ENCODE results near the gene DNAJC5G. TPM values are rescaled to one million over a fixed set of nuclear protein-coding genes. Genes with fewer than 3 reads are reported as not detected.

Gene DNAJC5G
- total RNA-seq, 1 experiment from 2014 or later = 2.4 TPM

- Histone ChIP-seq H3K9me3 (ENCODE audit: low read depth, low read length, poor library complexity, severe bottlenecking) (no peaks in the 10 kb centered on the region), H3K27ac (ENCODE audit: low read depth, low read length, poor library complexity, severe bottlenecking) (no peak overlapping the region), H3K36me3 (ENCODE audit: insufficient read depth, low read length, poor library complexity, severe bottlenecking) (no peaks in the 10 kb centered on the region), H3K4me3 (ENCODE audit: low read depth, low read length, poor library complexity, severe bottlenecking) (no peak overlapping the region), H3K4me1 (ENCODE audit: insufficient read depth, low read length, poor library complexity, severe bottlenecking) (peaks cover 15% of the 10 kb centered on the region), H3K27me3 (replicated peaks; ENCODE audit: insufficient read depth, low read depth, low read length, poor library complexity) (peaks cover 23% of the 10 kb centered on the region)
- CTCF ChIA-PET = no interaction called here
- no peak for DNase-seq (ENCODE audit: low spot score)
- TF ChIP-seq EZH2 (IDR thresholded peaks at IDR 0.05; ENCODE audit: borderline replicate concordance, low read depth, low read length, poor library complexity, severe bottlenecking) (no peak), CTCF (conservative IDR thresholded peaks at IDR 0.05; ENCODE audit: low read depth, low read length) (no peak)
- no TSS peak for BruUV-seq (replicated peaks)
- POLR2A ChIA-PET (ENCODE audit: low non-redundant PET) = no interaction called here
- intact Hi-C loops (cut with micrococcal nuclease; ENCODE audit: unreplicated experiment) = loop anchor here (5.0 kb wide), 2 partner anchors 42 to 207 kb away; partner anchors contain the start of gene SLC30A3
Measured at GRCh38 chr2:27304488-27305240, 29.4 kb downstream of the DNAJC5G start.

- CTCF ChIA-PET = interaction anchor here (0.5 kb wide), 1 partner anchor 11 kb away, joined by 10 read pairs; no protein-coding TSS in a partner anchor
- no peaks in the 10 kb centered on the region for H3K36me3 ChIP-seq (ENCODE audit: insufficient read depth, low read length, poor library complexity, severe bottlenecking)
- DNase-seq (ENCODE audit: low spot score) = no peak
- no peak overlapping the region for H3K27ac ChIP-seq (ENCODE audit: low read depth, low read length, poor library complexity, severe bottlenecking)
- intact Hi-C loops (cut with micrococcal nuclease; ENCODE audit: unreplicated experiment) = no loop called here
- BruUV-seq (replicated peaks) = no TSS peak
- peaks cover 15% of the 10 kb centered on the region for H3K4me1 ChIP-seq (ENCODE audit: insufficient read depth, low read length, poor library complexity, severe bottlenecking)
- peaks cover 23% of the 10 kb centered on the region for H3K27me3 ChIP-seq (replicated peaks; ENCODE audit: insufficient read depth, low read depth, low read length, poor library complexity)
- no peaks in the 10 kb centered on the region for H3K9me3 ChIP-seq (ENCODE audit: low read depth, low read length, poor library complexity, severe bottlenecking)
- POLR2A ChIA-PET (ENCODE audit: low non-redundant PET) = interaction anchor here (0.6 kb wide), 1 partner anchor 234 kb away, joined by 3 read pairs; the partner anchor contains the start of gene OST4
- TF ChIP-seq EZH2 (IDR thresholded peaks at IDR 0.05; ENCODE audit: borderline replicate concordance, low read depth, low read length, poor library complexity, severe bottlenecking) (no peak), CTCF (conservative IDR thresholded peaks at IDR 0.05; ENCODE audit: low read depth, low read length) (no peak)
- no peak overlapping the region for H3K4me3 ChIP-seq (ENCODE audit: low read depth, low read length, poor library complexity, severe bottlenecking)
Measured at GRCh38 chr2:27305516-27305915, 30.3 kb downstream of the DNAJC5G start.

GRCh38 chr2:27306136-27306535 is 30.9 kb downstream of the DNAJC5G start:
- no peak for DNase-seq (ENCODE audit: low spot score)
- no peak for TF ChIP-seq EZH2 (IDR thresholded peaks at IDR 0.05; ENCODE audit: borderline replicate concordance, low read depth, low read length, poor library complexity, severe bottlenecking)
- no peak for TF ChIP-seq CTCF (conservative IDR thresholded peaks at IDR 0.05; ENCODE audit: low read depth, low read length)
- intact Hi-C loops (cut with micrococcal nuclease; ENCODE audit: unreplicated experiment) = no loop called here
- Histone ChIP-seq H3K36me3 (ENCODE audit: insufficient read depth, low read length, poor library complexity, severe bottlenecking) (no peaks in the 10 kb centered on the region), H3K9me3 (ENCODE audit: low read depth, low read length, poor library complexity, severe bottlenecking) (no peaks in the 10 kb centered on the region), H3K27me3 (replicated peaks; ENCODE audit: insufficient read depth, low read depth, low read length, poor library complexity) (peaks cover 23% of the 10 kb centered on the region), H3K4me3 (ENCODE audit: low read depth, low read length, poor library complexity, severe bottlenecking) (no peak overlapping the region), H3K27ac (ENCODE audit: low read depth, low read length, poor library complexity, severe bottlenecking) (no peak overlapping the region), H3K4me1 (ENCODE audit: insufficient read depth, low read length, poor library complexity, severe bottlenecking) (peaks cover 15% of the 10 kb centered on the region)
- POLR2A ChIA-PET (ENCODE audit: low non-redundant PET) = no interaction called here
- CTCF ChIA-PET = interaction anchor here (0.5 kb wide), 1 partner anchor 12 kb away, joined by 10 read pairs; no protein-coding TSS in a partner anchor
- no TSS peak for BruUV-seq (replicated peaks)

Data from A673 (cell line).